ENCODE results near the gene PHF2.
"Not testable (repeated sequence)": the region's sequence is repeated elsewhere in the genome, so short reads cannot be mapped to it uniquely, and the experiment has no call there.

The PHF2 gene

GRCh38 chr9:93672330-93673020, 96.1 kb downstream of the PHF2 start:
- H3K27me3 Mint-ChIP-seq; H3K27ac Mint-ChIP-seq; H3K9me3 Mint-ChIP-seq (ENCODE audit: low read depth); H3K4me3 Mint-ChIP-seq; H3K4me1 Mint-ChIP-seq (ENCODE audit: low read depth); H3K36me3 Mint-ChIP-seq: not testable (repeated sequence)

GRCh38 chr9:93673021-93673838, 96.8 kb downstream of the PHF2 start:
- no peaks in the 10 kb centered on the region for H3K36me3 Mint-ChIP-seq
- no peaks in the 10 kb centered on the region for H3K4me1 Mint-ChIP-seq (ENCODE audit: low read depth)
- H3K27me3 Mint-ChIP-seq, result no peaks in the 10 kb centered on the region
- H3K9me3 Mint-ChIP-seq (ENCODE audit: low read depth), result no peaks in the 10 kb centered on the region
- no peak overlapping the region for H3K27ac Mint-ChIP-seq
- H3K4me3 Mint-ChIP-seq, result no peak overlapping the region

- H3K4me1 Mint-ChIP-seq (ENCODE audit: low read depth), result no peaks in the 10 kb centered on the region
- H3K27me3 Mint-ChIP-seq, result no peaks in the 10 kb centered on the region
- H3K4me3 Mint-ChIP-seq, result no peak overlapping the region
- no peaks in the 10 kb centered on the region for H3K9me3 Mint-ChIP-seq (ENCODE audit: low read depth)
- no peaks in the 10 kb centered on the region for H3K36me3 Mint-ChIP-seq
- no peak overlapping the region for H3K27ac Mint-ChIP-seq
Measured at GRCh38 chr9:93673839-93674334, 97.5 kb downstream of the PHF2 start.

GRCh38 chr9:93674580-93675335, 98.4 kb downstream of the PHF2 start:
- no peaks in the 10 kb centered on the region for H3K9me3 Mint-ChIP-seq (ENCODE audit: low read depth)
- H3K27me3 Mint-ChIP-seq, result no peaks in the 10 kb centered on the region
- H3K4me1 Mint-ChIP-seq (ENCODE audit: low read depth), result no peaks in the 10 kb centered on the region
- no peak overlapping the region for H3K4me3 Mint-ChIP-seq
- no peaks in the 10 kb centered on the region for H3K36me3 Mint-ChIP-seq
- no peak overlapping the region for H3K27ac Mint-ChIP-seq

- no peaks in the 10 kb centered on the region for H3K36me3 Mint-ChIP-seq
- H3K4me1 Mint-ChIP-seq (ENCODE audit: low read depth), result no peaks in the 10 kb centered on the region
- no peak overlapping the region for H3K27ac Mint-ChIP-seq
- no peaks in the 10 kb centered on the region for H3K9me3 Mint-ChIP-seq (ENCODE audit: low read depth)
- H3K27me3 Mint-ChIP-seq, result no peaks in the 10 kb centered on the region
- no peak overlapping the region for H3K4me3 Mint-ChIP-seq
Measured at GRCh38 chr9:93675336-93676150, 99.2 kb downstream of the PHF2 start.

- H3K4me1 Mint-ChIP-seq (ENCODE audit: low read depth), result no peaks in the 10 kb centered on the region
- no peak overlapping the region for H3K27ac Mint-ChIP-seq
- no peak overlapping the region for H3K4me3 Mint-ChIP-seq
- H3K36me3 Mint-ChIP-seq, result no peaks in the 10 kb centered on the region
- H3K27me3 Mint-ChIP-seq, result no peaks in the 10 kb centered on the region
- H3K9me3 Mint-ChIP-seq (ENCODE audit: low read depth), result no peaks in the 10 kb centered on the region
Measured at GRCh38 chr9:93676310-93677047, 100.1 kb downstream of the PHF2 start.

- H3K27me3 Mint-ChIP-seq, result no peaks in the 10 kb centered on the region
- H3K4me3 Mint-ChIP-seq, result no peak overlapping the region
- no peaks in the 10 kb centered on the region for H3K9me3 Mint-ChIP-seq (ENCODE audit: low read depth)
- no peaks in the 10 kb centered on the region for H3K36me3 Mint-ChIP-seq
- H3K4me1 Mint-ChIP-seq (ENCODE audit: low read depth), result no peaks in the 10 kb centered on the region
- H3K27ac Mint-ChIP-seq, result no peak overlapping the region
Measured at GRCh38 chr9:93677048-93677571, 100.7 kb downstream of the PHF2 start.

- no peaks in the 10 kb centered on the region for H3K27me3 Mint-ChIP-seq
- H3K4me3 Mint-ChIP-seq, result no peak overlapping the region
- no peaks in the 10 kb centered on the region for H3K36me3 Mint-ChIP-seq
- no peak overlapping the region for H3K27ac Mint-ChIP-seq
- no peaks in the 10 kb centered on the region for H3K9me3 Mint-ChIP-seq (ENCODE audit: low read depth)
- H3K4me1 Mint-ChIP-seq (ENCODE audit: low read depth), result no peaks in the 10 kb centered on the region
Measured at GRCh38 chr9:93677641-93678136, 101.3 kb downstream of the PHF2 start.

- no peak overlapping the region for H3K27ac Mint-ChIP-seq
- H3K9me3 Mint-ChIP-seq (ENCODE audit: low read depth), result no peaks in the 10 kb centered on the region
- no peaks in the 10 kb centered on the region for H3K4me1 Mint-ChIP-seq (ENCODE audit: low read depth)
- no peaks in the 10 kb centered on the region for H3K36me3 Mint-ChIP-seq
- no peak overlapping the region for H3K4me3 Mint-ChIP-seq
- no peaks in the 10 kb centered on the region for H3K27me3 Mint-ChIP-seq
Measured at GRCh38 chr9:93678199-93679019, 102.0 kb downstream of the PHF2 start.

GRCh38 chr9:93679536-93680442, 103.4 kb downstream of the PHF2 start:
- Mint-ChIP-seq H3K27me3 (no peaks in the 10 kb centered on the region), H3K27ac (no peak overlapping the region), H3K4me3 (no peak overlapping the region), H3K36me3 (no peaks in the 10 kb centered on the region), H3K9me3 (ENCODE audit: low read depth) (no peaks in the 10 kb centered on the region), H3K4me1 (ENCODE audit: low read depth) (no peaks in the 10 kb centered on the region)

- H3K9me3 Mint-ChIP-seq (ENCODE audit: low read depth), result no peaks in the 10 kb centered on the region
- no peak overlapping the region for H3K27ac Mint-ChIP-seq
- no peaks in the 10 kb centered on the region for H3K27me3 Mint-ChIP-seq
- H3K4me1 Mint-ChIP-seq (ENCODE audit: low read depth), result no peaks in the 10 kb centered on the region
- H3K4me3 Mint-ChIP-seq, result no peak overlapping the region
- no peaks in the 10 kb centered on the region for H3K36me3 Mint-ChIP-seq
Measured at GRCh38 chr9:93680443-93681268, 104.3 kb downstream of the PHF2 start.
